Lower leg skin (tissue), 4 donors: ENCODE data around the gene HIF3A. TPM values are rescaled to one million over a fixed set of nuclear protein-coding genes. Genes with fewer than 3 reads are reported as not detected.

Experiments
- DNase-seq, 2 donors: peaks; one replicate each; pipeline ENCODE4 v3.0.0-alpha.2; 2019; ENCODE audit warnings: low spot score in 2 of 2
- H3K4me3 ChIP-seq: fragments of 200-600 bp; sonication (generic); 2 replicates; pipeline ENCODE4 v1.5.1; 2017; ENCODE audit warnings: mild to moderate bottlenecking, low read depth; ENCODE audit not compliant: poor library complexity, severe bottlenecking
- POLR2A ChIP-seq, 2 donors: fragments of 450-650 bp; IDR thresholded peaks; one replicate each; pipeline ENCODE4 v1.6.1; 2016 to 2017; ENCODE audit warnings: antibody characterized with exemption in 2 of 2, mild to moderate bottlenecking in 1 of 2, moderate library complexity in 1 of 2
- WGBS, 2 donors: methylation state at CpG; one replicate each; pipeline ENCODE4 v1.1.5; 2018; 5-methylcytosine and 5-hydroxymethylcytosine counted together
- intact Hi-C: fragments of 100-400 bp; cut with DNase I; formaldehyde crosslinking; loops from one replicate; pipeline ENCODE4 v1.15.0; 2023; ENCODE audit warnings: low total_unique reads
- total RNA-seq, 4 donors: library from RNA; depleted of rRNA; stranded (reverse); fragments of >200 nt; gene quantifications; one replicate each; pipeline ENCODE4 v1.1.0, GENCODE V29; 2016
- TF ChIP-seq, protein P1 (sequence below), 3 donors: fragments of 450-650 bp; IDR thresholded peaks; one replicate each; pipeline ENCODE4 v1.5.1; 2016; ENCODE audit warnings: antibody characterized with exemption in 3 of 3, mild to moderate bottlenecking in 3 of 3, moderate library complexity in 2 of 3

The HIF3A gene
- total RNA-seq, 4 donors from 2014 or later: 7.7 to 28.3 (median 16.6) TPM

- intact Hi-C loops: no loop called here
These were observed 86.5 kb downstream of the HIF3A start for GRCh38 chr19:46383171-46383815.

GRCh38 chr19:46383846-46384245 is 87.0 kb downstream of the HIF3A start:
- DNase-seq: peak in 1 of 2 donors; percentile 52
- WGBS, 2 donors: 82 to 88% methylated on average over 6 of the region's 7 CpGs

More at GRCh38 chr19:46383171-46383815, 86.5 kb downstream of the HIF3A start:
- 86 to 91% methylated on average over 22 of the region's 23 CpGs for WGBS, 2 donors
- peak in 1 of 2 donors; percentile 82 for DNase-seq
- H3K4me3 ChIP-seq: no peak overlapping the region
- TF ChIP-seq POLR2A (IDR thresholded peaks at IDR 0.05): no peak
- TF ChIP-seq, protein P1, sequence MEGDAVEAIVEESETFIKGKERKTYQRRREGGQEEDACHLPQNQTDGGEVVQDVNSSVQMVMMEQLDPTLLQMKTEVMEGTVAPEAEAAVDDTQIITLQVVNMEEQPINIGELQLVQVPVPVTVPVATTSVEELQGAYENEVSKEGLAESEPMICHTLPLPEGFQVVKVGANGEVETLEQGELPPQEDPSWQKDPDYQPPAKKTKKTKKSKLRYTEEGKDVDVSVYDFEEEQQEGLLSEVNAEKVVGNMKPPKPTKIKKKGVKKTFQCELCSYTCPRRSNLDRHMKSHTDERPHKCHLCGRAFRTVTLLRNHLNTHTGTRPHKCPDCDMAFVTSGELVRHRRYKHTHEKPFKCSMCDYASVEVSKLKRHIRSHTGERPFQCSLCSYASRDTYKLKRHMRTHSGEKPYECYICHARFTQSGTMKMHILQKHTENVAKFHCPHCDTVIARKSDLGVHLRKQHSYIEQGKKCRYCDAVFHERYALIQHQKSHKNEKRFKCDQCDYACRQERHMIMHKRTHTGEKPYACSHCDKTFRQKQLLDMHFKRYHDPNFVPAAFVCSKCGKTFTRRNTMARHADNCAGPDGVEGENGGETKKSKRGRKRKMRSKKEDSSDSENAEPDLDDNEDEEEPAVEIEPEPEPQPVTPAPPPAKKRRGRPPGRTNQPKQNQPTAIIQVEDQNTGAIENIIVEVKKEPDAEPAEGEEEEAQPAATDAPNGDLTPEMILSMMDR (IDR thresholded peaks at IDR 0.05): no peak

GRCh38 chr19:46384396-46384795 is 87.6 kb downstream of the HIF3A start:
- WGBS, 2 donors: 90% methylated on average over 11 of the region's 11 CpGs
- no peak overlapping the region for H3K4me3 ChIP-seq
- intact Hi-C loops: no loop called here
- TF ChIP-seq, protein P1 (IDR thresholded peaks at IDR 0.05): no peak
- TF ChIP-seq POLR2A (IDR thresholded peaks at IDR 0.05): no peak
- peak in 1 of 2 donors; percentile 77 for DNase-seq

More at GRCh38 chr19:46383846-46384245, 87.0 kb downstream of the HIF3A start:
- intact Hi-C loops: no loop called here
- TF ChIP-seq, protein P1 (IDR thresholded peaks at IDR 0.05): no peak
- no peak for TF ChIP-seq POLR2A (IDR thresholded peaks at IDR 0.05)
- no peak overlapping the region for H3K4me3 ChIP-seq

DNA sequence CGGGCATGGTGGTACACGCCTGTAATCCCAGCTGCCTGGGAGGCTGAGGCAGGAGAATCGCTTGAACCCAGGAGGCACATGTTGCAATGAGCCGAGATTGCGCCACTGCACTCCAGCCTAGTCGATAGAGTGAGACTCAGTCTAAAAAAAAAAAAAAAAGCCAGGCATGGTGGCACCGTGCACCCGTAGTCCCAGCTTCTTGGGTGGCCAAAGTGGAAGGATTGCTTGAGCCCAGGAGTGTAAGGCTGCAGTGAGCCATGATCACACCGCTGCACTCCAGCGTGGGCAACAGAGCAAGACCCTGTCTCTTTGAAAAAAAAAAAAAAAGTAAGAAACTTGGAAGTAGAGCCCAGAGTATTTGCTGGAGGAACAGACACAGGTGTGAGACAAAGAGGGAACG is 88.8 kb downstream of the HIF3A start:
- intact Hi-C loops: no loop called here

GRCh38 chr19:46386151-46386550 is 89.3 kb downstream of the HIF3A start:
- H3K4me3 ChIP-seq: no peak overlapping the region
- 86 to 89% methylated on average over 10 of the region's 10 CpGs for WGBS, 2 donors
- no peak for DNase-seq
- TF ChIP-seq POLR2A (IDR thresholded peaks at IDR 0.05): no peak
- TF ChIP-seq, protein P1 (IDR thresholded peaks at IDR 0.05): no peak
- intact Hi-C loops: no loop called here

More for the DNA sequence above, 88.8 kb downstream of the HIF3A start:
- TF ChIP-seq, protein P1 (IDR thresholded peaks at IDR 0.05): no peak
- no peak for TF ChIP-seq POLR2A (IDR thresholded peaks at IDR 0.05)
- peak in 1 of 2 donors; percentile 26 for DNase-seq
- 62 to 77% methylated on average over 11 of the region's 11 CpGs for WGBS, 2 donors
- no peak overlapping the region for H3K4me3 ChIP-seq
